ENCODE data around the gene CBR4. TPM values are rescaled to one million over a fixed set of nuclear protein-coding genes. Genes with fewer than 3 reads are reported as not detected.

Gene CBR4
- total RNA-seq, 1 experiment from 2014 or later, result 33.6 TPM

GRCh38 chr4:169024762-169025161, 14.7 kb upstream of the CBR4 start:
- no peak overlapping the region for H2BK120ac ChIP-seq (ENCODE audit: low read depth, low read length, poor library complexity, severe bottlenecking)
- no peaks in the 10 kb centered on the region for H4K20me1 ChIP-seq (ENCODE audit: control insufficient read depth, insufficient read depth, insufficient read length)
- no peak overlapping the region for H2BK20ac ChIP-seq (ENCODE audit: low read depth, low read length, poor library complexity, severe bottlenecking)
- H2BK15ac ChIP-seq (ENCODE audit: low read depth, low read length), result no peak overlapping the region
- no peak overlapping the region for H3K23ac ChIP-seq (ENCODE audit: insufficient read length, low read depth, low read length)
- Mint-ChIP-seq H3K27me3 (ENCODE audit: low read depth) (no peaks in the 10 kb centered on the region; the same call in 1 of the 2 replicates), H3K27ac (no peak overlapping the region), H3K9me3 (peaks cover 3% of the 10 kb centered on the region in 2 experiments; a peak in 3 of 5 replicates), H3K36me3 (ENCODE audit: insufficient read depth in 1 of 3, low read depth in 3 of 3) (peaks cover 0 to 3% (median 0%) of the 10 kb centered on the region in 3 experiments; a peak in 2 of 7 replicates), H3K4me1 (peaks cover 0 to 4% of the 10 kb centered on the region in 2 experiments; a peak in 2 of 4 replicates), H3K4me3 (no peak overlapping the region)
- no peak overlapping the region for H3K4ac ChIP-seq (ENCODE audit: low read depth, low read length)
- no peaks in the 10 kb centered on the region for H3K79me2 ChIP-seq (ENCODE audit: insufficient read depth, low read length)
- no peaks in the 10 kb centered on the region for H3K23me2 ChIP-seq (ENCODE audit: insufficient read length, low read depth, low read length, poor library complexity, severe bottlenecking)
- no peak overlapping the region for H3K4me2 ChIP-seq (ENCODE audit: insufficient read depth, insufficient read length, low read length)
- no peaks in the 10 kb centered on the region for H3K9me3 ChIP-seq (ENCODE audit: control insufficient read depth, low read depth, low read length)
- H3K56ac ChIP-seq (ENCODE audit: insufficient read length, low read depth, low read length), result no peak overlapping the region
- no peak overlapping the region for H4K91ac ChIP-seq (ENCODE audit: insufficient read length, low read depth, low read length)
- no peak overlapping the region for H4K8ac ChIP-seq (replicated peaks; ENCODE audit: insufficient read length, low read depth, low read length)
- H3K18ac ChIP-seq (ENCODE audit: insufficient read length, low read depth, low read length), result no peak overlapping the region
- H2AK5ac ChIP-seq (ENCODE audit: insufficient read length, low read length), result no peak overlapping the region
- no peak for DNase-seq
- TF ChIP-seq CTCF (conservative IDR thresholded peaks at IDR 0.05), result peak; percentile 53
- H3T11ph ChIP-seq (ENCODE audit: low read length), result no peak overlapping the region
- H2BK12ac ChIP-seq (ENCODE audit: insufficient read length, low read depth, low read length), result no peak overlapping the region
- H3K14ac ChIP-seq (ENCODE audit: insufficient read depth, low read length), result no peak overlapping the region
- H3K27ac ChIP-seq (ENCODE audit: insufficient read length, low read depth, low read length), result no peak overlapping the region
- H4K5ac ChIP-seq (ENCODE audit: insufficient read length, low read depth, low read length), result no peak overlapping the region
- H2AFZ ChIP-seq (ENCODE audit: low read length), result no peak overlapping the region
- no peaks in the 10 kb centered on the region for H3K4me1 ChIP-seq (ENCODE audit: insufficient read depth, low read length)
- H3K9ac ChIP-seq (ENCODE audit: extremely low read depth, insufficient read length, low read length), result no peak overlapping the region
- H3K27me3 ChIP-seq (ENCODE audit: insufficient read depth, low read length), result no peaks in the 10 kb centered on the region
- no peak overlapping the region for H2BK5ac ChIP-seq (ENCODE audit: insufficient read length, low read length)
- H3K79me1 ChIP-seq (ENCODE audit: insufficient read depth, low read depth, low read length, poor library complexity, severe bottlenecking), result no peaks in the 10 kb centered on the region
- no CpG with 5 or more reads among the region's 2 CpGs for WGBS (ENCODE audit: extremely low coverage, insufficient read length, low lambda C conversion rate)
